ENCODE data around the gene GDF10. TPM values are rescaled to one million over a fixed set of nuclear protein-coding genes. Genes with fewer than 3 reads are reported as not detected.

The GDF10 gene
- total RNA-seq, 2 experiments from 2014 or later = 1.4 to 1.5 TPM

Other genes starting within 250 kb of the GDF10 start
- not detected for gene GDF2, start 22.3 kb downstream of the GDF10 start, total RNA-seq
- gene RBP3, start 48.2 kb downstream of the GDF10 start, total RNA-seq = not detected
- gene ZNF488, start 84.1 kb downstream of the GDF10 start, total RNA-seq = under 1 TPM; 0.36 to 0.58 TPM
- not detected for gene ANXA8, start 183.9 kb downstream of the GDF10 start, total RNA-seq
- gene FAM25G, start 191.5 kb downstream of the GDF10 start, total RNA-seq = not detected
- 1 to 10 TPM; 3.4 to 3.6 TPM for gene AGAP9, start 223.4 kb downstream of the GDF10 start, total RNA-seq